ENCODE results near the gene REPS1.

The REPS1 gene

GRCh38 chr6:138856654-138857053 lies 131.4 kb downstream of the REPS1 start:
- DNase-seq (ENCODE audit: low read depth in 2 of 2): no peak

All from activated CD8-positive, alpha-beta memory T cell treated with anti-CD3 and anti-CD28 coated beads for 4 hours (primary cell).